Stomach (tissue), 4 donors: Measurements from ENCODE around the gene BAIAP2L1.

Experiments used
- EP300 ChIP-seq: sonication (generic); formaldehyde crosslinking; IDR thresholded peaks from one replicate; pipeline ENCODE4 v1.6.1; 2017; ENCODE audit warnings: antibody characterized with exemption
- POLR2A ChIP-seq, 4 donors: fragments of 450-650 bp; IDR thresholded peaks; one replicate each; pipeline ENCODE4 v1.6.1; 2016; ENCODE audit warnings: antibody characterized with exemption in 4 of 4, control low read depth in 2 of 4, mild to moderate bottlenecking in 1 of 4, moderate library complexity in 1 of 4
- POLR2AphosphoS5 ChIP-seq, 3 donors: sonication (generic); formaldehyde crosslinking; IDR thresholded peaks; one replicate each; pipeline ENCODE4 v1.6.1; 2016; ENCODE audit warnings: antibody characterized with exemption in 3 of 3
- TF ChIP-seq, protein P1 (sequence below), 7 experiments: fragments of 450-650 bp in 4 of 7; fragments of 200-600 bp in 3 of 7; sonication (generic) in 3 of 7; IDR thresholded peaks; one replicate each; pipeline ENCODE4 v1.5.1; 2016 to 2019; ENCODE audit warnings: antibody characterized with exemption in 7 of 7, control low read depth in 2 of 7, mild to moderate bottlenecking in 1 of 7

DNA sequence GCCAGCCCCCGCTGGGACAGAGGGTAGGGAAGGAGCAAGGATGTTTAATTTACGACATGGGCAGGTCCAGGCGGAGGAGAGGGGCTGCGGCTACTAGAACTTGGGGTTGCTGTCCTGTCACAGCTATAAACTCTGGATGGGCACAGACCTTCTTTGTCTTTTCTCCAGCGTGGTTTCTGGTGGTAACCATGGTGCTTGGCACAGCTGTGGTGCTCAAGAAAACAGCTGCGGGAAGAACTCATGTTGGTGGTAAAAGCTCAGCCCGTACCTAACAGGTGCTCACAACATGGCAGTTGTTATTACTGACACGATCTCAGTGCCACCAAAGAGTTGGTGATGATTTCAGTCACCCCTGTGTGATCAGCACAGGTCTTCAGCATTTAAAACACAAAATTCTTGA is 13.8 kb downstream of the BAIAP2L1 start:
- TF ChIP-seq, protein P1, sequence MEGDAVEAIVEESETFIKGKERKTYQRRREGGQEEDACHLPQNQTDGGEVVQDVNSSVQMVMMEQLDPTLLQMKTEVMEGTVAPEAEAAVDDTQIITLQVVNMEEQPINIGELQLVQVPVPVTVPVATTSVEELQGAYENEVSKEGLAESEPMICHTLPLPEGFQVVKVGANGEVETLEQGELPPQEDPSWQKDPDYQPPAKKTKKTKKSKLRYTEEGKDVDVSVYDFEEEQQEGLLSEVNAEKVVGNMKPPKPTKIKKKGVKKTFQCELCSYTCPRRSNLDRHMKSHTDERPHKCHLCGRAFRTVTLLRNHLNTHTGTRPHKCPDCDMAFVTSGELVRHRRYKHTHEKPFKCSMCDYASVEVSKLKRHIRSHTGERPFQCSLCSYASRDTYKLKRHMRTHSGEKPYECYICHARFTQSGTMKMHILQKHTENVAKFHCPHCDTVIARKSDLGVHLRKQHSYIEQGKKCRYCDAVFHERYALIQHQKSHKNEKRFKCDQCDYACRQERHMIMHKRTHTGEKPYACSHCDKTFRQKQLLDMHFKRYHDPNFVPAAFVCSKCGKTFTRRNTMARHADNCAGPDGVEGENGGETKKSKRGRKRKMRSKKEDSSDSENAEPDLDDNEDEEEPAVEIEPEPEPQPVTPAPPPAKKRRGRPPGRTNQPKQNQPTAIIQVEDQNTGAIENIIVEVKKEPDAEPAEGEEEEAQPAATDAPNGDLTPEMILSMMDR (IDR thresholded peaks at IDR 0.05) = no peak
- TF ChIP-seq EP300 (no peak), POLR2A (IDR thresholded peaks at IDR 0.05) (no peak), POLR2AphosphoS5 (IDR thresholded peaks at IDR 0.05) (no peak)
